NT2/D1 (cell line): ENCODE data around the gene MDGA2.

Experiments
- DNase-seq: peaks from one replicate; pipeline ENCODE4 v3.0.0-alpha.2; 2011; ENCODE audit warnings: low read depth, low spot score
- H3K27me3 ChIP-seq: 2 replicates; pipeline ENCODE4 v1.6.0; 2011; ENCODE audit warnings: mild to moderate bottlenecking; ENCODE audit not compliant: insufficient read length, insufficient read depth
- H3K36me3 ChIP-seq: 2 replicates; pipeline ENCODE4 v1.6.1; 2011; ENCODE audit warnings: mild to moderate bottlenecking, low read length, mixed read lengths; ENCODE audit not compliant: insufficient read depth, insufficient read length
- H3K4me1 ChIP-seq: 2 replicates; pipeline ENCODE4 v1.5.1; 2011; ENCODE audit not compliant: insufficient read depth, insufficient read length
- H3K4me3 ChIP-seq: 2 replicates; pipeline ENCODE4 v1.5.1; 2011; ENCODE audit warnings: low read depth; ENCODE audit not compliant: insufficient read length
- H3K9ac ChIP-seq: 2 replicates; pipeline ENCODE4 v1.6.0; 2011; ENCODE audit warnings: low read depth; ENCODE audit not compliant: insufficient read length
- H3K9me3 ChIP-seq: 2 replicates; pipeline ENCODE4 v1.5.1; 2011; ENCODE audit warnings: mild to moderate bottlenecking, low read length; ENCODE audit not compliant: insufficient read depth
- SUZ12 ChIP-seq: IDR thresholded peaks from 2 replicates; pipeline ENCODE4 v1.6.1; 2011; ENCODE audit not compliant: insufficient read length, insufficient read depth; ENCODE audit errors: extremely low read depth
- YY1 ChIP-seq: IDR thresholded peaks from 2 replicates; pipeline ENCODE4 v1.6.1; 2011; ENCODE audit not compliant: insufficient read length, insufficient read depth
- ZNF274 ChIP-seq: IDR thresholded peaks from 2 replicates; pipeline ENCODE4 v1.6.1; 2011; ENCODE audit warnings: mild to moderate bottlenecking, low read depth, low read length

Gene MDGA2

GRCh38 chr14:47557894-47558293, 117.5 kb downstream of the MDGA2 start:
- H3K4me3 ChIP-seq = no peak overlapping the region
- no peak for DNase-seq
- H3K36me3 ChIP-seq = no peaks in the 10 kb centered on the region
- no peaks in the 10 kb centered on the region for H3K4me1 ChIP-seq
- H3K9me3 ChIP-seq = no peaks in the 10 kb centered on the region
- no peak for TF ChIP-seq ZNF274
- TF ChIP-seq YY1 = no peak
- TF ChIP-seq SUZ12 = no peak
- no peaks in the 10 kb centered on the region for H3K27me3 ChIP-seq
- no peak overlapping the region for H3K9ac ChIP-seq

- Histone ChIP-seq H3K27me3 (no peaks in the 10 kb centered on the region), H3K9me3 (no peaks in the 10 kb centered on the region), H3K9ac (no peak overlapping the region), H3K4me1 (no peaks in the 10 kb centered on the region), H3K36me3 (no peaks in the 10 kb centered on the region), H3K4me3 (no peak overlapping the region)
- TF ChIP-seq ZNF274 (no peak), YY1 (no peak), SUZ12 (no peak)
- no peak for DNase-seq
These were observed 120.1 kb downstream of the MDGA2 start for GRCh38 chr14:47555333-47555732.

- TF ChIP-seq SUZ12 = no peak
- TF ChIP-seq YY1 = no peak
- no peak for TF ChIP-seq ZNF274
- DNase-seq = no peak
- Histone ChIP-seq H3K4me1 (no peaks in the 10 kb centered on the region), H3K36me3 (no peaks in the 10 kb centered on the region), H3K9me3 (no peaks in the 10 kb centered on the region), H3K4me3 (no peak overlapping the region), H3K9ac (no peak overlapping the region), H3K27me3 (no peaks in the 10 kb centered on the region)
These were observed 125.5 kb downstream of the MDGA2 start for GRCh38 chr14:47549886-47550285.

GRCh38 chr14:47543459-47543858, 131.9 kb downstream of the MDGA2 start:
- no peaks in the 10 kb centered on the region for H3K4me1 ChIP-seq
- no peaks in the 10 kb centered on the region for H3K9me3 ChIP-seq
- H3K9ac ChIP-seq = no peak overlapping the region
- DNase-seq = no peak
- no peak for TF ChIP-seq ZNF274
- no peak for TF ChIP-seq SUZ12
- no peak for TF ChIP-seq YY1
- H3K36me3 ChIP-seq = no peaks in the 10 kb centered on the region
- H3K27me3 ChIP-seq = no peaks in the 10 kb centered on the region
- no peak overlapping the region for H3K4me3 ChIP-seq

- TF ChIP-seq YY1 = no peak
- TF ChIP-seq SUZ12 = no peak
- TF ChIP-seq ZNF274 = no peak
- no peak overlapping the region for H3K9ac ChIP-seq
- H3K36me3 ChIP-seq = no peaks in the 10 kb centered on the region
- no peak for DNase-seq
- no peaks in the 10 kb centered on the region for H3K4me1 ChIP-seq
- no peaks in the 10 kb centered on the region for H3K9me3 ChIP-seq
- no peak overlapping the region for H3K4me3 ChIP-seq
- no peaks in the 10 kb centered on the region for H3K27me3 ChIP-seq
These were observed 133.7 kb downstream of the MDGA2 start for GRCh38 chr14:47541662-47542061.

GRCh38 chr14:47539031-47539461, 136.4 kb downstream of the MDGA2 start:
- Histone ChIP-seq H3K36me3 (no peaks in the 10 kb centered on the region), H3K27me3 (no peaks in the 10 kb centered on the region), H3K4me3 (no peak overlapping the region), H3K9me3 (no peaks in the 10 kb centered on the region; the same call in 1 of the 2 replicates), H3K4me1 (no peaks in the 10 kb centered on the region), H3K9ac (no peak overlapping the region)
- DNase-seq = no peak
- TF ChIP-seq SUZ12 = no peak
- TF ChIP-seq YY1 = no peak
- TF ChIP-seq ZNF274 = no peak

- Histone ChIP-seq H3K9me3 (no peaks in the 10 kb centered on the region; the same call in 1 of the 2 replicates), H3K9ac (no peak overlapping the region)
- TF ChIP-seq YY1 (no peak), ZNF274 (no peak), SUZ12 (no peak)
These were observed 139.1 kb downstream of the MDGA2 start for GRCh38 chr14:47536341-47536740.

GRCh38 chr14:47526591-47527244, 148.7 kb downstream of the MDGA2 start:
- TF ChIP-seq YY1 (no peak), ZNF274 (no peak), SUZ12 (no peak)
- H3K9ac ChIP-seq = no peak overlapping the region
- no peaks in the 10 kb centered on the region for H3K36me3 ChIP-seq
- H3K4me3 ChIP-seq = no peak overlapping the region
- peaks cover 9% of the 10 kb centered on the region for H3K9me3 ChIP-seq
- no peaks in the 10 kb centered on the region for H3K4me1 ChIP-seq
- DNase-seq = no peak
- H3K27me3 ChIP-seq = no peaks in the 10 kb centered on the region

More at GRCh38 chr14:47536341-47536740, 139.1 kb downstream of the MDGA2 start:
- Histone ChIP-seq H3K4me1 (no peaks in the 10 kb centered on the region), H3K36me3 (no peaks in the 10 kb centered on the region), H3K27me3 (no peaks in the 10 kb centered on the region), H3K4me3 (no peak overlapping the region)
- no peak for DNase-seq
